ENCODE measurements around the gene KANSL1. TPM values are rescaled to one million over a fixed set of nuclear protein-coding genes. Genes with fewer than 3 reads are reported as not detected.

The KANSL1 gene
- total and polyA plus RNA-seq, 2 of the 4 experiments (the other 2 are of a cell fraction), result 19.1 to 49.6 TPM

DNA sequence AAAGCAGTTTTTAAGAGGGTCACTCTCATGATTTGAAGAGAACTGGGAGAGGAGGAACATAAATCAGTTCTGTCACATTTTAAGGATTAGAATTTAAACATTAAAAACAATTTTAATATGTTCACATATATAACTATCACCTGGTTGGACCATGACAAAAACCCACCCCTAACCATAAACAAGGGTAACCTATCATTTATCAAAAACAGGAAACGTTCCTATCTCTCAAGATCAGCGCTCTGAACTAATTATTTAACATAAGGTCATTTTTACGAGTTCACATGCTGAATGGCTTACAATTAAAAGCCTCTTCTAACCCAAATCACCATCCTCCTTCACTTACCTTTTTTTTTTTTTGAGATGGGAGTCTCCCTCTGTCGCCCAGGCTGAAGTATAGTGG is 45.0 kb downstream of the KANSL1 start:
- no peaks in the 10 kb centered on the region for H3K9me3 ChIP-seq (ENCODE audit: control insufficient read depth, insufficient read depth, low read length)
- no peak overlapping the region for H2BK5ac ChIP-seq (ENCODE audit: low read depth, low read length, poor library complexity, severe bottlenecking)
- no peak overlapping the region for H2BK15ac ChIP-seq (ENCODE audit: low read depth, low read length)
- ChIA-PET POLR2A (ENCODE audit: unreplicated experiment) (no interaction called here), CTCF (interaction anchor here (0.6 kb wide), 1 partner anchor 129 kb away, joined by 3 read pairs; no protein-coding TSS in a partner anchor)
- peaks cover 17 to 79% of the 10 kb centered on the region in 2 experiments for H3K79me1 ChIP-seq (ENCODE audit: low read depth in 1 of 2, low read length in 2 of 2)
- TF ChIP-seq CEBPB (IDR thresholded peaks at IDR 0.05; ENCODE audit: low read depth, low read length), result no peak
- no peak for TF ChIP-seq POLR2A (IDR thresholded peaks at IDR 0.05; ENCODE audit: low read depth, low read length)
- TF ChIP-seq NFE2L2 (IDR thresholded peaks at IDR 0.05; ENCODE audit: low read depth, low read length), result no peak
- H3K14ac ChIP-seq (replicated peaks; ENCODE audit: low read depth, low read length), result no peak overlapping the region
- H2BK120ac ChIP-seq (ENCODE audit: low read depth, low read length), result no peak overlapping the region
- no peak overlapping the region for H2BK20ac ChIP-seq (ENCODE audit: low read depth, low read length)
- H4K8ac ChIP-seq (ENCODE audit: low read depth in 2 of 2, low read length in 2 of 2), result no peak overlapping the region
- H3K4me1 ChIP-seq (ENCODE audit: control insufficient read depth, insufficient read depth, low read length), result peaks cover 2% of the 10 kb centered on the region
- no peak overlapping the region for H2AK9ac ChIP-seq (replicated peaks; ENCODE audit: low read depth, low read length, poor library complexity)
- in situ Hi-C loops (cut with MboI; ENCODE audit: low sequenced_read_pairs) (no loop called here), intact Hi-C loops (cut with micrococcal nuclease) (no loop called here), dilution Hi-C loops (cut with HindIII; ENCODE audit: low sequenced_read_pairs, unreplicated experiment) (no loop called here)
- peaks cover 7% of the 10 kb centered on the region; the same call in 1 of the 2 replicates for H3K9me1 ChIP-seq (ENCODE audit: insufficient read depth, low read length)
- no peaks in the 10 kb centered on the region for H3K36me3 ChIP-seq (ENCODE audit: control insufficient read depth, insufficient read depth, low read length)
- no peak overlapping the region for H3K18ac ChIP-seq (ENCODE audit: low read depth, low read length)
- no peak overlapping the region for H4K91ac ChIP-seq (ENCODE audit: insufficient read depth, low read depth, low read length)
- H3K4ac ChIP-seq (ENCODE audit: low read depth, low read length), result no peak overlapping the region
- no TSS peak for BruUV-seq (replicated peaks)
- H3K9ac ChIP-seq (ENCODE audit: low read depth, low read length), result no peak overlapping the region
- H3K4me3 ChIP-seq (ENCODE audit: insufficient read depth, low read depth, low read length), result no peak overlapping the region
- ATAC-seq (ENCODE audit: low read depth) (no peak), DNase-seq (no peak)
- no peak overlapping the region for H4K5ac ChIP-seq (ENCODE audit: low read depth, low read length)
- WGBS, 2 experiments (ENCODE audit: extremely low coverage in 2 of 2, insufficient read length in 1 of 2), result no CpG with 5 or more reads among the region's 4 CpGs
- H3K27me3 ChIP-seq (ENCODE audit: control insufficient read depth, insufficient read depth, low read length), result no peaks in the 10 kb centered on the region
- H3K27ac ChIP-seq (ENCODE audit: insufficient read depth, low read length), result no peak overlapping the region
- no peak overlapping the region for H3K56ac ChIP-seq (ENCODE audit: extremely low read depth, insufficient read depth, low read length)
- H2AK5ac ChIP-seq (ENCODE audit: low read depth, low read length), result no peak overlapping the region
- H3K4me2 ChIP-seq (ENCODE audit: low read depth, low read length), result no peak overlapping the region
- peaks cover 93% of the 10 kb centered on the region for H4K20me1 ChIP-seq (ENCODE audit: insufficient read depth, low read length)
- no peak overlapping the region for H3K23ac ChIP-seq (ENCODE audit: low read depth, low read length)
- H2AFZ ChIP-seq (replicated peaks; ENCODE audit: low read length, poor library complexity), result no peak overlapping the region

Measured in IMR-90 (cell line).